ENCODE data around the gene APOA5.

DNA sequence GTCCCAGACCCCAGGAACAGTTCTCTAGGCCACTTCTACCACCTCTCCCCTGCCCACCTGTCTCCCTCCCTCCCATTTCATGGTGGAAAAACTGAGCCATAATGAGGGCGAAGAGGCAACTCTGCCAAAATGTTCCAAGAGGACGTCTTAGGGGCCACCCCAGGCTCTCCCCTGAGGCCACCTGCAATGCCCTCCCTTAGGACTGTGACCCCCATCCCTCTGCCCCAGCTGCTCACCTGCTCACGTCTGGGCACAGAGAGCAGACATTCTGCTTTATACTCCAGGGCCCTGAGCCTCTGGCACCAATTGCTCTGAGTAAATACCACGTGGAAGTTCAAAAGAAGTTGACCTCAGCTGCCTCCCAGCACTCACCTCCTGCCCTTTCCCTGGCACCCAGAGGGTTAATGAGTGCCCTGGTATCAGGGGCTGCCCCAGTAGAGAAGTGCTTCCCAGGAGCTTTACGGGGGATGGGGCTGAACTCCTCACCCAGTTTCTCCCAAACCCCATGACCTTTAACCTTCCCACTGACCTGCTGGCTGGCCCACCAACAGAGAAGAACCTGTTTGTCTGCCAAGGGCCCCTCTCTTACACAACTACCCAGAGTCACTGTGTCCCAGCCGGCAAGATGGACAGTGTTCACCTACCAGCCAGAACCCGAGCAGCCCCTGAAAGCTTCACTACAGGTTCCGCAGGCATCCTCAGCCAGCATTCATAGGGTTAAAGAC lies 627 bp upstream of the APOA5 start:
- TF ChIP-seq TAF1 (IDR thresholded peaks at IDR 0.05; ENCODE audit: borderline replicate concordance, insufficient read depth, low read length) (no peak), SIN3A (IDR thresholded peaks at IDR 0.05; ENCODE audit: borderline replicate concordance, insufficient read depth, low read length) (no peak), POLR2AphosphoS5 (IDR thresholded peaks at IDR 0.05; ENCODE audit: low read depth, low read length) (no peak)
- TF ChIP-seq, protein P1, sequence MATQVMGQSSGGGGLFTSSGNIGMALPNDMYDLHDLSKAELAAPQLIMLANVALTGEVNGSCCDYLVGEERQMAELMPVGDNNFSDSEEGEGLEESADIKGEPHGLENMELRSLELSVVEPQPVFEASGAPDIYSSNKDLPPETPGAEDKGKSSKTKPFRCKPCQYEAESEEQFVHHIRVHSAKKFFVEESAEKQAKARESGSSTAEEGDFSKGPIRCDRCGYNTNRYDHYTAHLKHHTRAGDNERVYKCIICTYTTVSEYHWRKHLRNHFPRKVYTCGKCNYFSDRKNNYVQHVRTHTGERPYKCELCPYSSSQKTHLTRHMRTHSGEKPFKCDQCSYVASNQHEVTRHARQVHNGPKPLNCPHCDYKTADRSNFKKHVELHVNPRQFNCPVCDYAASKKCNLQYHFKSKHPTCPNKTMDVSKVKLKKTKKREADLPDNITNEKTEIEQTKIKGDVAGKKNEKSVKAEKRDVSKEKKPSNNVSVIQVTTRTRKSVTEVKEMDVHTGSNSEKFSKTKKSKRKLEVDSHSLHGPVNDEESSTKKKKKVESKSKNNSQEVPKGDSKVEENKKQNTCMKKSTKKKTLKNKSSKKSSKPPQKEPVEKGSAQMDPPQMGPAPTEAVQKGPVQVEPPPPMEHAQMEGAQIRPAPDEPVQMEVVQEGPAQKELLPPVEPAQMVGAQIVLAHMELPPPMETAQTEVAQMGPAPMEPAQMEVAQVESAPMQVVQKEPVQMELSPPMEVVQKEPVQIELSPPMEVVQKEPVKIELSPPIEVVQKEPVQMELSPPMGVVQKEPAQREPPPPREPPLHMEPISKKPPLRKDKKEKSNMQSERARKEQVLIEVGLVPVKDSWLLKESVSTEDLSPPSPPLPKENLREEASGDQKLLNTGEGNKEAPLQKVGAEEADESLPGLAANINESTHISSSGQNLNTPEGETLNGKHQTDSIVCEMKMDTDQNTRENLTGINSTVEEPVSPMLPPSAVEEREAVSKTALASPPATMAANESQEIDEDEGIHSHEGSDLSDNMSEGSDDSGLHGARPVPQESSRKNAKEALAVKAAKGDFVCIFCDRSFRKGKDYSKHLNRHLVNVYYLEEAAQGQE (IDR thresholded peaks at IDR 0.05; ENCODE audit: insufficient read depth in 1 of 2, low read depth in 2 of 2, low read length in 2 of 2): no peak
